Measurements from ENCODE around the gene MRPL9. TPM values are rescaled to one million over a fixed set of nuclear protein-coding genes. Genes with fewer than 3 reads are reported as not detected.

MRPL9 gene
- total RNA-seq, 4 donors from 2014 or later = 61.4 to 74.7 (median 65.6) TPM

DNA sequence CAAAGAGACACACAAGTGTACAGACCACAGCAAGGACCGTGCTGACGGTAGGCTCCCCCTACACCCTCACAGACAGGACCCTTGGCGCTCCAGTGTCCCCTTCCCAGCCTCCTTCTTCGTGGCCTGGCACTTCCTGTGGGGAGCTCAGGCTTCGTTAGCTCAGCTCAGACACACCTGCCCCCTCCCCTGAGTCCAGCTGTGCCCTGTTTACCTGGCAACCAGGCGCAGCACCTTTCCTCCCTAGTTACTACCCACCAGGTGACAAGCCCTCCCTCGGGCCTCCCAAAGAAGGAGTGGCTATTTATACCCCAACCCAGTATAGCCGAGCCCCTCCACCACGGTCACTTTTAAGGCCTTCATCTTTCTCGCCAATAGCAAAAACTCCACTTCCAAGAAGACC, 51.3 kb downstream of the MRPL9 start:
- in situ Hi-C loops (cut with MboI; ENCODE audit: low sequenced_read_pairs in 4 of 4) (no loop called here), intact Hi-C loops (cut with DNase I; ENCODE audit: low total_unique reads) (no loop called here)
- Histone ChIP-seq H3K4me1 (no peaks in the 10 kb centered on the region), H3K27ac (no peak overlapping the region), H3K4me3 (no peak overlapping the region), H3K9me3 (no peaks in the 10 kb centered on the region), H3K36me3 (no peaks in the 10 kb centered on the region), H3K27me3 (peaks cover 9 to 15% (median 15%) of the 10 kb centered on the region in 3 donors)
- TF ChIP-seq, protein P1, sequence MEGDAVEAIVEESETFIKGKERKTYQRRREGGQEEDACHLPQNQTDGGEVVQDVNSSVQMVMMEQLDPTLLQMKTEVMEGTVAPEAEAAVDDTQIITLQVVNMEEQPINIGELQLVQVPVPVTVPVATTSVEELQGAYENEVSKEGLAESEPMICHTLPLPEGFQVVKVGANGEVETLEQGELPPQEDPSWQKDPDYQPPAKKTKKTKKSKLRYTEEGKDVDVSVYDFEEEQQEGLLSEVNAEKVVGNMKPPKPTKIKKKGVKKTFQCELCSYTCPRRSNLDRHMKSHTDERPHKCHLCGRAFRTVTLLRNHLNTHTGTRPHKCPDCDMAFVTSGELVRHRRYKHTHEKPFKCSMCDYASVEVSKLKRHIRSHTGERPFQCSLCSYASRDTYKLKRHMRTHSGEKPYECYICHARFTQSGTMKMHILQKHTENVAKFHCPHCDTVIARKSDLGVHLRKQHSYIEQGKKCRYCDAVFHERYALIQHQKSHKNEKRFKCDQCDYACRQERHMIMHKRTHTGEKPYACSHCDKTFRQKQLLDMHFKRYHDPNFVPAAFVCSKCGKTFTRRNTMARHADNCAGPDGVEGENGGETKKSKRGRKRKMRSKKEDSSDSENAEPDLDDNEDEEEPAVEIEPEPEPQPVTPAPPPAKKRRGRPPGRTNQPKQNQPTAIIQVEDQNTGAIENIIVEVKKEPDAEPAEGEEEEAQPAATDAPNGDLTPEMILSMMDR (IDR thresholded peaks at IDR 0.05 in 4 of 5, conservative IDR thresholded peaks at IDR 0.05 in 1 of 5) = no peak
- TF ChIP-seq POLR2A (IDR thresholded peaks at IDR 0.05) = no peak
- no peak for ATAC-seq
- DNase-seq = no peak

DNA sequence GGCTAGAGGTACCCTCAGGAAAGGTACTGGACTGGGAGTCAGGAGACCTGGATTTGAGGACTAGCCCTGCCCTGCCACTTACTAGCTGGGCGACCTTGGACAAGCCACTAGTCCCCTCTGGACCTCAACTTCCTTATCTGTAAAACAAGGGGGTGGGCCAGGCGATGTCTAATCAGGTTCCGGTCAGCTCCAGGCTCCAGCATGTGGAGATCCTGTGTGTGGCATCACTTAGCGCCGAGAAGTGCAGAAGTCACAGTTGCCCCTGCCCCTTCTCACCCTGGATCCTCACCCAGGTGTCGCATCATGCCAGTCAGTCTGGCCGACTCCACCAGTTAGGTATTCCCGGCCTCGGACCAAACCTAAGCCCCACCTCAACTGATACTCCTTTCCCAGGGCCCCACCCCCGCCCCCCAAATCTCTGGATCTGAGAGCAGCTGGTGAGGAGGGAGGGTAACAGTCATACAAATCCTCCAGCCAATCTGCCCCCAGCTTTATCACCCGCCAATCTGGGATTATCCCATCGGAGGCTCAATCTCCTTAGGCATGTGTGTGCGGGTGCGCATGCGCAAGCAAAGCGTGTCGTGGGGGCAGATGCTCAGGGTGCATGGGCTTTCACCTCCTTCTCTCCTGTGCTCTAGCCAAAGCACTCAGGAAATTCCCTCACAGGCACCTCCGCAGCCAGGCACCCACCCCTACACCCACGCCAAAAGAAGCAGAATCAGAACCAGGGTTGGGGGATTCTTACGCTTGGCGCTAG, 52.1 kb downstream of the MRPL9 start:
- no peak for TF ChIP-seq POLR2A (IDR thresholded peaks at IDR 0.05)
- TF ChIP-seq, protein P1 (IDR thresholded peaks at IDR 0.05 in 4 of 5, conservative IDR thresholded peaks at IDR 0.05 in 1 of 5) = no peak
- Histone ChIP-seq H3K4me3 (no peak overlapping the region), H3K4me1 (no peaks in the 10 kb centered on the region), H3K27ac (no peak overlapping the region), H3K9me3 (no peaks in the 10 kb centered on the region), H3K27me3 (peaks cover 7 to 8% (median 8%) of the 10 kb centered on the region in 3 donors), H3K36me3 (no peaks in the 10 kb centered on the region)
- ATAC-seq = no peak
- DNase-seq = no peak
- intact Hi-C loops (cut with DNase I; ENCODE audit: low total_unique reads) (no loop called here), in situ Hi-C loops (cut with MboI; ENCODE audit: low sequenced_read_pairs in 4 of 4) (no loop called here)

DNA sequence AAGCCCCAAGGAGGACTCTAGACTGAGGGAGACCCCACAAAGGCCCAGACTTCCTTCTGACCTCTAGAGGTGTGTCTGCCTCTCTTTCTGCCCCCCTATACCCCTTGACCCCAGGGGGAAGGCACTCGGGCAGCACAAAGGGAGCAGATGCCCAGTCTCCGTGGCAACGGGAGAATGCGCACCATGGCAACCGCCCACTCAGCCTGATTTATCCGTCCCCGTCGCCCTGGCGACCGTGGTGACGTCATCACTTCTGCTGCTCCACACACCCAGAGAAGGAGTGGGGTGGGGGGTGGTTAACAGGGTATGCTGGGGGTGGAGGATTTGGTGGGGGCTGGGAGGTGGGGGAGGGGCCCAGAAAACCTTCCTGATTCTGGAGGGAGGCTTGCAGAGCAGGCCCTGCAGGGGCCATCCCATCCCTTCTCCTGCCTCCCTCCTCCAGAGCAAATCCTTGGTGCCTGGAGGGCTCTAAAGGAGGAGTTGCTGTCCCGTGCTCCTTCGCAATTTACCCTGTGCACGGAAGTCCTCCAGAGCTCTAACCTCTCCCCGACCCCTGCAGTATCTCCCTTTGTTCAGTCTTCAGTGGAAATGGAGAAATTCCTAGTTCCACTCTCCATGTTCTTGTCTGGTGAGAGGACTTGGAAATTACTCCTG, 53.0 kb downstream of the MRPL9 start:
- Histone ChIP-seq H3K4me1 (no peaks in the 10 kb centered on the region), H3K4me3 (no peak overlapping the region), H3K9me3 (no peaks in the 10 kb centered on the region), H3K27me3 (no peaks in the 10 kb centered on the region), H3K27ac (no peak overlapping the region), H3K36me3 (no peaks in the 10 kb centered on the region)
- intact Hi-C loops (cut with DNase I; ENCODE audit: low total_unique reads) (no loop called here), in situ Hi-C loops (cut with MboI; ENCODE audit: low sequenced_read_pairs in 4 of 4) (no loop called here)
- no peak for DNase-seq
- TF ChIP-seq POLR2A (IDR thresholded peaks at IDR 0.05) = no peak
- TF ChIP-seq, protein P1 (IDR thresholded peaks at IDR 0.05 in 4 of 5, conservative IDR thresholded peaks at IDR 0.05 in 1 of 5) = no peak
- ATAC-seq = no peak

Other genes starting within 250 kb of the MRPL9 start
- 1 to 10 TPM; 1.2 to 4.0 (median 2.7) TPM for gene TUFT1, start 223.2 kb downstream of the MRPL9 start, total RNA-seq
- gene SNX27, start 151.4 kb downstream of the MRPL9 start, total RNA-seq = 10 to 100 TPM; 37.0 to 43.7 (median 40.9) TPM
- gene CELF3, start 46.7 kb downstream of the MRPL9 start, total RNA-seq = not detected
- not detected for gene RIIAD1, start 42.0 kb downstream of the MRPL9 start, total RNA-seq
- gene TDRKH, start 27.0 kb upstream of the MRPL9 start, total RNA-seq = 1 to 10 TPM; 3.9 to 8.3 (median 4.6) TPM
- 10 to 100 TPM in 2 of 4 donors, 1 to 10 TPM in 2; 4.2 to 24.5 (median 14.3) TPM for gene LINGO4, start 41.9 kb upstream of the MRPL9 start, total RNA-seq
- gene RORC, start 68.3 kb upstream of the MRPL9 start, total RNA-seq = 100 to 1,000 TPM in 3 of 4 donors, 10 to 100 TPM in 1; 61.3 to 251 (median 163) TPM
- gene C2CD4D, start 76.3 kb upstream of the MRPL9 start, total RNA-seq = not detected
- not detected for gene THEM5, start 90.2 kb upstream of the MRPL9 start, total RNA-seq
- 10 to 100 TPM in 1 of 4 donors, 1 to 10 TPM in 3; 7.7 to 21.8 (median 9.6) TPM for gene THEM4, start 146.0 kb upstream of the MRPL9 start, total RNA-seq
- 10 to 100 TPM in 3 of 4 donors, 1 to 10 TPM in 1; 6.4 to 60.3 (median 28.0) TPM for gene S100A10, start 230.4 kb upstream of the MRPL9 start, total RNA-seq

Data from gastrocnemius medialis (tissue), 4 donors.